ENCODE measurements around the gene MAN2A1. TPM values are rescaled to one million over a fixed set of nuclear protein-coding genes. Genes with fewer than 3 reads are reported as not detected.
A peak's percentile ranks its signal among the peaks of the same experiment; 100 is the strongest.

Gene MAN2A1
- total RNA-seq, 1 experiment from 2014 or later: 78.0 TPM

GRCh38 chr5:109707531-109707930 is 17.8 kb downstream of the MAN2A1 start:
- peaks cover 5 to 15% (median 5%) of the 10 kb centered on the region in 3 experiments; a peak in 4 of 7 replicates for H3K36me3 Mint-ChIP-seq (ENCODE audit: insufficient read depth in 1 of 3, low read depth in 3 of 3)
- peaks cover 47 to 60% of the 10 kb centered on the region in 2 experiments for H3K4me1 Mint-ChIP-seq
- Histone ChIP-seq H3K27me3 (ENCODE audit: insufficient read depth, low read length) (no peaks in the 10 kb centered on the region), H3K4me2 (ENCODE audit: insufficient read depth, insufficient read length, low read length) (no peak overlapping the region), H2AK5ac (ENCODE audit: insufficient read length, low read length) (no peak overlapping the region), H3K23ac (ENCODE audit: insufficient read length, low read depth, low read length) (no peak overlapping the region), H2BK120ac (ENCODE audit: low read depth, low read length, poor library complexity, severe bottlenecking) (no peak overlapping the region), H2BK15ac (ENCODE audit: low read depth, low read length) (no peak overlapping the region), H3K4ac (ENCODE audit: low read depth, low read length) (no peak overlapping the region), H2BK5ac (ENCODE audit: insufficient read length, low read length) (no peak overlapping the region), H3K9ac (ENCODE audit: extremely low read depth, insufficient read length, low read length) (no peak overlapping the region), H3K79me1 (ENCODE audit: insufficient read depth, low read depth, low read length, poor library complexity, severe bottlenecking) (peaks cover 4% of the 10 kb centered on the region), H3K18ac (ENCODE audit: insufficient read length, low read depth, low read length) (no peak overlapping the region), H2BK20ac (ENCODE audit: low read depth, low read length, poor library complexity, severe bottlenecking) (no peak overlapping the region), H3T11ph (ENCODE audit: low read length) (no peak overlapping the region), H3K27ac (ENCODE audit: insufficient read length, low read depth, low read length) (no peak overlapping the region), H2BK12ac (ENCODE audit: insufficient read length, low read depth, low read length) (no peak overlapping the region), H4K5ac (ENCODE audit: insufficient read length, low read depth, low read length) (no peak overlapping the region), H4K8ac (replicated peaks; ENCODE audit: insufficient read length, low read depth, low read length) (no peak overlapping the region), H3K4me1 (ENCODE audit: insufficient read depth, low read length) (peaks cover 11% of the 10 kb centered on the region; the same call in 1 of the 2 replicates), H4K91ac (ENCODE audit: insufficient read length, low read depth, low read length) (no peak overlapping the region), H3K79me2 (ENCODE audit: insufficient read depth, low read length) (peaks cover 35% of the 10 kb centered on the region; the same call in 1 of the 2 replicates), H2AFZ (ENCODE audit: low read length) (no peak overlapping the region), H3K9me3 (ENCODE audit: control insufficient read depth, low read depth, low read length) (no peaks in the 10 kb centered on the region), H3K23me2 (ENCODE audit: insufficient read length, low read depth, low read length, poor library complexity, severe bottlenecking) (no peaks in the 10 kb centered on the region), H4K20me1 (ENCODE audit: control insufficient read depth, insufficient read depth, insufficient read length) (no peaks in the 10 kb centered on the region), H3K56ac (ENCODE audit: insufficient read length, low read depth, low read length) (no peak overlapping the region), H3K14ac (ENCODE audit: insufficient read depth, low read length) (no peak overlapping the region)
- H3K27ac Mint-ChIP-seq: peak overlapping the region in 1 of 3 experiments; percentile 45; a peak in 4 of 7 replicates
- TF ChIP-seq, protein P1, sequence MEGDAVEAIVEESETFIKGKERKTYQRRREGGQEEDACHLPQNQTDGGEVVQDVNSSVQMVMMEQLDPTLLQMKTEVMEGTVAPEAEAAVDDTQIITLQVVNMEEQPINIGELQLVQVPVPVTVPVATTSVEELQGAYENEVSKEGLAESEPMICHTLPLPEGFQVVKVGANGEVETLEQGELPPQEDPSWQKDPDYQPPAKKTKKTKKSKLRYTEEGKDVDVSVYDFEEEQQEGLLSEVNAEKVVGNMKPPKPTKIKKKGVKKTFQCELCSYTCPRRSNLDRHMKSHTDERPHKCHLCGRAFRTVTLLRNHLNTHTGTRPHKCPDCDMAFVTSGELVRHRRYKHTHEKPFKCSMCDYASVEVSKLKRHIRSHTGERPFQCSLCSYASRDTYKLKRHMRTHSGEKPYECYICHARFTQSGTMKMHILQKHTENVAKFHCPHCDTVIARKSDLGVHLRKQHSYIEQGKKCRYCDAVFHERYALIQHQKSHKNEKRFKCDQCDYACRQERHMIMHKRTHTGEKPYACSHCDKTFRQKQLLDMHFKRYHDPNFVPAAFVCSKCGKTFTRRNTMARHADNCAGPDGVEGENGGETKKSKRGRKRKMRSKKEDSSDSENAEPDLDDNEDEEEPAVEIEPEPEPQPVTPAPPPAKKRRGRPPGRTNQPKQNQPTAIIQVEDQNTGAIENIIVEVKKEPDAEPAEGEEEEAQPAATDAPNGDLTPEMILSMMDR (conservative IDR thresholded peaks at IDR 0.05): no peak
- no peak overlapping the region for H3K4me3 Mint-ChIP-seq
- no peaks in the 10 kb centered on the region for H3K9me3 Mint-ChIP-seq
- WGBS (ENCODE audit: extremely low coverage, insufficient read length, low lambda C conversion rate): no CpG with 5 or more reads among the region's 2 CpGs
- no peak for DNase-seq
- no peaks in the 10 kb centered on the region for H3K27me3 Mint-ChIP-seq (ENCODE audit: low read depth)

Measured in H9 (cell line).